DOHH2 (cell line): Measurements from ENCODE around the gene ENTPD2.
A peak's percentile ranks its signal among the peaks of the same experiment; 100 is the strongest.
"Not testable (repeated sequence)": the region's sequence is repeated elsewhere in the genome, so short reads cannot be mapped to it uniquely, and the experiment has no call there.

ENCODE experiments used
- H3F3A ChIP-seq: fragments of 200-600 bp; sonication (generic), shearing (Covaris generic); 2 replicates; pipeline ENCODE4 v1.6.0; 2016; ENCODE audit warnings: antibody characterized with exemption, mild to moderate bottlenecking; ENCODE audit not compliant: control insufficient read depth, insufficient read depth
- H3K27ac ChIP-seq: fragments of 200-600 bp; sonication (generic); 2 replicates; pipeline ENCODE4 v1.5.1; 2014; ENCODE audit warnings: low read depth, mild to moderate bottlenecking, low read length, moderate library complexity
- H3K27me3 ChIP-seq: fragments of 200-600 bp; sonication (generic); 2 replicates; pipeline ENCODE4 v1.6.1; 2014; ENCODE audit warnings: mild to moderate bottlenecking, low read length, mixed read lengths; ENCODE audit not compliant: control insufficient read depth
- H3K36me3 ChIP-seq: fragments of 200-600 bp; sonication (generic); 2 replicates; pipeline ENCODE4 v1.6.1; 2014; ENCODE audit warnings: mild to moderate bottlenecking, low read length, moderate library complexity, mixed read lengths; ENCODE audit not compliant: control insufficient read depth
- H3K4me1 ChIP-seq: fragments of 200-600 bp; sonication (generic); 2 replicates; pipeline ENCODE4 v1.6.1; 2014; ENCODE audit warnings: mild to moderate bottlenecking, low read length, mixed read lengths; ENCODE audit not compliant: control insufficient read depth
- H3K4me2 ChIP-seq: fragments of 200-600 bp; sonication (generic); 2 replicates; pipeline ENCODE4 v1.6.0; 2014; ENCODE audit warnings: mild to moderate bottlenecking, low read length, moderate library complexity
- H3K4me3 ChIP-seq: fragments of 200-600 bp; sonication (generic); 2 replicates; pipeline ENCODE4 v1.5.1; 2014; ENCODE audit warnings: mild to moderate bottlenecking, low read length, mixed read lengths
- H3K79me2 ChIP-seq: fragments of 200-600 bp; sonication (generic); 2 replicates; pipeline ENCODE4 v1.6.1; 2014; ENCODE audit warnings: mild to moderate bottlenecking, low read length, mixed read lengths; ENCODE audit not compliant: control insufficient read depth
- H3K9me2 ChIP-seq: fragments of 200-600 bp; sonication (generic); replicated peaks from 2 replicates; pipeline ENCODE4 v1.6.1; 2014; ENCODE audit warnings: mild to moderate bottlenecking, low read length, mixed read lengths; ENCODE audit not compliant: control insufficient read depth
- H3K9me3 ChIP-seq: fragments of 200-600 bp; sonication (generic); 2 replicates; pipeline ENCODE4 v1.6.1; 2014; ENCODE audit warnings: antibody characterized with exemption, low read length, mixed read lengths; ENCODE audit not compliant: control insufficient read depth, insufficient read depth
- H4K20me1 ChIP-seq: fragments of 200-600 bp; sonication (generic); 2 replicates; pipeline ENCODE4 v1.6.0; 2014; ENCODE audit warnings: low read depth, mild to moderate bottlenecking, antibody characterized with exemption, low read length, moderate library complexity; ENCODE audit not compliant: control insufficient read depth, insufficient read depth
- EZH2phosphoT487 ChIP-seq: fragments of 200-600 bp; sonication (generic); IDR thresholded peaks from 2 replicates; pipeline ENCODE4 v1.6.1; 2017; ENCODE audit warnings: borderline replicate concordance, mild to moderate bottlenecking, antibody characterized with exemption, low read length, moderate library complexity, mixed read lengths
- TF ChIP-seq, protein P1 (sequence below): fragments of 200-600 bp; sonication (generic); IDR thresholded peaks from one replicate; pipeline ENCODE4 v1.5.1; 2014; ENCODE audit warnings: antibody characterized with exemption, mild to moderate bottlenecking, low read depth, low read length; ENCODE audit not compliant: poor library complexity, severe bottlenecking

Gene ENTPD2

DNA sequence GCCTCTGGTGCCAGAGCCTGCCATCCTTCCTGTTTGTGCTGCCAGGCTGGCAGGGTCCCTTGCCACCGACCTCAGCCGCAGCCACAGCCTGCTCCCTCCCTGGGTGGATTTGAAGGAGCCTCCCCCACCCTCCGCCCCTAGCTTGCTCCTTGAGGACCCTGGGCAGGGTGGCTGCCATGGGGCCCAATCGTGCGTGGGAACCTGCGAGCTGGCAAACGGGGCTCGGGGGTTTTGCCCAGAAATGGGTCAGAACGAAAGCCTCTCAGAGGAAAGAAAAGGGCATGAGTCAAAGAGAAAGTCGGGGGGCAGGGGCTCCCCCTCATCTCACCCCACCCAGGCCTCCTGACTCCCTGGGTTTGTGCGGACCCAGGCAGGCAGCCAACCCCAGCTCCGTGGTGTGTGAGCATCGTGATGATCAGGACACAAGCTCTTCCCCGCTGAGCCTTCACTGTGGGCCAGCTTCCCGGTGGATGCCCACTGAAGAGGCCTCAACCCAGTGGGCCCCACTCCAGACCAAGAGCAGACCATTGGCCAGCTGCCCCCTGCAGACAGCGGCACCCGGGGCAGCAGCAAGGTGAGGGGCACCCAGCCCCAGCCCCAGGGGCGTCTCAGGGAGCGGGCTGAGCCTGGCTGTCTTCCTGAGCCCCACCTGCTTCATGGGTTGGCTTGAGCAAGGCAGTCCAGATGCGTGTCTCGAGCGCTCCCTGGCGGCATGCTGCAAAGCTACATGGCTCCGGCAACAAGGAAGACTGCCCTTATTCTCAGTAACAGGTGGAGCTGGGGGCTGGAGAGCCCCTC lies 19.0 kb downstream of the ENTPD2 start:
- Histone ChIP-seq H3K36me3 (no peaks in the 10 kb centered on the region), H3K27me3 (peaks cover 45% of the 10 kb centered on the region), H3K79me2 (no peaks in the 10 kb centered on the region), H3K9me3 (no peaks in the 10 kb centered on the region), H3F3A (no peaks in the 10 kb centered on the region), H3K27ac (no peak overlapping the region), H3K4me2 (no peak overlapping the region; the same call in 1 of the 2 replicates), H4K20me1 (0 out of 2 replicates have a peak, but pooled peaks cover 3% of the 10 kb centered on the region), H3K4me3 (no peak overlapping the region), H3K9me2 (no peaks in the 10 kb centered on the region), H3K4me1 (peaks cover 35% of the 10 kb centered on the region)
- no peak; the same call in 1 of the 2 replicates for TF ChIP-seq EZH2phosphoT487
- TF ChIP-seq, protein P1, sequence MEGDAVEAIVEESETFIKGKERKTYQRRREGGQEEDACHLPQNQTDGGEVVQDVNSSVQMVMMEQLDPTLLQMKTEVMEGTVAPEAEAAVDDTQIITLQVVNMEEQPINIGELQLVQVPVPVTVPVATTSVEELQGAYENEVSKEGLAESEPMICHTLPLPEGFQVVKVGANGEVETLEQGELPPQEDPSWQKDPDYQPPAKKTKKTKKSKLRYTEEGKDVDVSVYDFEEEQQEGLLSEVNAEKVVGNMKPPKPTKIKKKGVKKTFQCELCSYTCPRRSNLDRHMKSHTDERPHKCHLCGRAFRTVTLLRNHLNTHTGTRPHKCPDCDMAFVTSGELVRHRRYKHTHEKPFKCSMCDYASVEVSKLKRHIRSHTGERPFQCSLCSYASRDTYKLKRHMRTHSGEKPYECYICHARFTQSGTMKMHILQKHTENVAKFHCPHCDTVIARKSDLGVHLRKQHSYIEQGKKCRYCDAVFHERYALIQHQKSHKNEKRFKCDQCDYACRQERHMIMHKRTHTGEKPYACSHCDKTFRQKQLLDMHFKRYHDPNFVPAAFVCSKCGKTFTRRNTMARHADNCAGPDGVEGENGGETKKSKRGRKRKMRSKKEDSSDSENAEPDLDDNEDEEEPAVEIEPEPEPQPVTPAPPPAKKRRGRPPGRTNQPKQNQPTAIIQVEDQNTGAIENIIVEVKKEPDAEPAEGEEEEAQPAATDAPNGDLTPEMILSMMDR, result peak; percentile 94

DNA sequence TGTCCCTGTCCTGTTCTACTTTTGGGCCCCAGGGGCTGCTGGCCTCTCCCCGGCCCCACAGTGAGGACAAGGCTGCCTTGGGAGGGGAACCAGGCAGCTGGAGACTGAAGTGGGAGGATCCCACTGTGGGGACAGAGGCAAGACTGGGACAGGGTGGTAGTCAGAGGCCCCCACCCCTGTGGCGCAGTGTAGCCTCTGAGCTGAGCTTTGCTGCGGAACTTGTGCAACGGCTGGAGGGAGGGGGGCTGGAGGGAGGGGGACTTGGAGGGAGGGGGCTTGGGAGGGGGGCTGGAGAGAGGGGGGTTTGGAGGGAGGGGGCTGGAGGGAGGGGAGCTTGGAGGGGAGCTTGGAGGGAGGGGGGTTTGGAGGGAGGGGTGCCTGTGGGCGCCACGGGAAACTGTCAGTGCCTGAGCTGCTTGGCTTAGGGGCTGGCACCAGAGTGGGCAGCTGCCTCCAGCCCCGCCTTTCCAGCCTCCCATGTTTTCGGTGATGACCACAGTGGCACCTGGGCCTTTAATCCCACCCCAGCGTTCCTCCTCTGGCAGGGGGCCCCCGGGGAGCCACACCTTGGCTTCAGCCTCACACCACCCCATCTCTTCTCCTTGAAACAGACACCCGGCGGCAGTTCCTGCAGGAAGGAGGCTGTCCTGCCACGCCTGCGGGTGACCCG lies 19.7 kb downstream of the ENTPD2 start:
- Histone ChIP-seq H3K4me2 (no peak overlapping the region), H3F3A (no peaks in the 10 kb centered on the region), H3K36me3 (no peaks in the 10 kb centered on the region), H3K27ac (no peak overlapping the region), H3K79me2 (no peaks in the 10 kb centered on the region), H3K4me1 (peaks cover 42% of the 10 kb centered on the region), H3K27me3 (peaks cover 51% of the 10 kb centered on the region), H3K9me3 (no peaks in the 10 kb centered on the region), H3K9me2 (no peaks in the 10 kb centered on the region), H3K4me3 (no peak overlapping the region), H4K20me1 (0 out of 2 replicates have a peak, but pooled peaks cover 3% of the 10 kb centered on the region)
- TF ChIP-seq, protein P1, result no peak
- no peak for TF ChIP-seq EZH2phosphoT487

DNA sequence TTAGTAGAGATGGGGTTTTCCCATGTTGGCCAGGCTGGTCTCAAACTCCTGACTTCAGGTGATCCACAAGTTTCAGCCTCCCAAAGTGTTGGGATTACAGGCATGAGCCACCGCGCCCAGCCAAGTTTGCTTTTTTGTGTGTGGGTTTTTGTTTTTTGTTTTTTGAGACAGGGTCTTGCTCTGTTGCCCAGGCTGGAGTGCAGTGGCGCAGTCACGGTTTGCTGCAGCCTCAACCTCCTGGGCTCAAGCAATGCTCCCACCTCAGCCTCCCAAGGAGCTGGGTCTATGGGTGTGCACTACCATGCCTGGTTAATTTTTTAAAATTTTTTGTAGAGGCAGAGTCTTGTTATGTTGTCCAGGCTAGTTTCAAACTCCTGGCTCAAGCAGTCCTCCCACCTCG lies 20.4 kb downstream of the ENTPD2 start:
- not testable (repeated sequence) for H3K4me3 ChIP-seq, H3K36me3 ChIP-seq, H3K9me2 ChIP-seq, H3K9me3 ChIP-seq, H3K27ac ChIP-seq, H3K4me2 ChIP-seq, H3F3A ChIP-seq, H3K79me2 ChIP-seq, H4K20me1 ChIP-seq
- H3K27me3 ChIP-seq, result peaks cover 55% of the 10 kb centered on the region
- H3K4me1 ChIP-seq, result peaks cover 49% of the 10 kb centered on the region

DNA sequence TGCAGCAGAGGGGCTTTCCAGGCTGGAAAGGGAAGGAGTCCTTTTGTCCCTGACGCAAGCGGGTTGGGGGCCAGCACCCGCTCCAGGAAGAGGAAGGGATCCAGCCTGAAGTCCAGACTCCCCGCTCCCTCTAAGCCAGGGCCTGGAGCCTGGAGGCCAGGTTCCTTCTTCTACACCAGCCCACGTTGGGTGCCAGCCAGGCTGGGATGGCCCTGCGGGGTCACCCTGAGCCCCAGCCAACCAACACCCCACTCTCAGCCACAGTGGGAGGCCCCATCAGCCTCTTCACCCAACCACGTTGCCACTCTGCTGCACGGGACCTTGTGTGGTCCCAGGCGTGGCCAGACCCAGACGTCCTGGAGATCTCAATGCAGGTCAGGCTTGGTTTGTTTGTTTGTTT lies 21.0 kb downstream of the ENTPD2 start:
- peaks cover 56% of the 10 kb centered on the region for H3K27me3 ChIP-seq
- peak overlapping the region; percentile 40; the same call in 1 of the 2 replicates for H3K4me2 ChIP-seq
- no peaks in the 10 kb centered on the region for H3K9me3 ChIP-seq
- no peak overlapping the region for H3K4me3 ChIP-seq
- 0 out of 2 replicates have a peak, but pooled peaks cover 3% of the 10 kb centered on the region for H4K20me1 ChIP-seq
- no peaks in the 10 kb centered on the region for H3F3A ChIP-seq
- H3K4me1 ChIP-seq, result peaks cover 51% of the 10 kb centered on the region
- H3K27ac ChIP-seq, result no peak overlapping the region
- no peaks in the 10 kb centered on the region for H3K79me2 ChIP-seq
- H3K9me2 ChIP-seq, result no peaks in the 10 kb centered on the region
- no peak for TF ChIP-seq EZH2phosphoT487
- TF ChIP-seq, protein P1, result no peak
- no peaks in the 10 kb centered on the region for H3K36me3 ChIP-seq
